Stimulated activated CD8-positive, alpha-beta memory T cell treated with anti-CD3 and anti-CD28 coated beads, Interleukin-15, amount 100 ng/mL, for 48 hours (primary cell): ENCODE data around the gene TPRA1.

ENCODE experiments used
- DNase-seq, 2 donors: peaks; one replicate each; pipeline ENCODE4 v3.0.0-alpha.2; 2020; ENCODE audit warnings: low read depth in 2 of 2

TPRA1 gene

DNA sequence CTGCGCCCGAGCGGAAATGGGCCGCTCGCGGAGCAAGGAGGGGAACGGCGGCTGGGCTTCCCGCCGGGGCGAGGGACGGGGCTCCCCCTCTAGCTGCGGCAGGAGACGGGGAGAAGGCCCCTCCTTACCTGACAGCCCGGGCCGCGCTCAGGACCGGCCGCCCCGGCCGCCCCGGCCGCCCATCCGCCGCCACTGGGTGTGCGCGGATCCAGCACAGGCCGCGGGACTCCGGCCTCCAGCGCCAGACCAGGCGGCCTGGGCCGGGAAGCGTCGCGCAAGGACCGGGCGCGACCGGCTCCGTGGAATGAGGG, 296 bp downstream of the TPRA1 start:
- DNase-seq = peak in 1 of 2 donors; percentile 15

GRCh38 chr3:127589600-127590281, 792 bp downstream of the TPRA1 start:
- no peak for DNase-seq

- DNase-seq = peak in 1 of 2 donors; percentile 15
Observed at GRCh38 chr3:127588806-127589577, 1.5 kb downstream of the TPRA1 start.

GRCh38 chr3:127587876-127588275, 2.7 kb downstream of the TPRA1 start:
- no peak for DNase-seq

DNA sequence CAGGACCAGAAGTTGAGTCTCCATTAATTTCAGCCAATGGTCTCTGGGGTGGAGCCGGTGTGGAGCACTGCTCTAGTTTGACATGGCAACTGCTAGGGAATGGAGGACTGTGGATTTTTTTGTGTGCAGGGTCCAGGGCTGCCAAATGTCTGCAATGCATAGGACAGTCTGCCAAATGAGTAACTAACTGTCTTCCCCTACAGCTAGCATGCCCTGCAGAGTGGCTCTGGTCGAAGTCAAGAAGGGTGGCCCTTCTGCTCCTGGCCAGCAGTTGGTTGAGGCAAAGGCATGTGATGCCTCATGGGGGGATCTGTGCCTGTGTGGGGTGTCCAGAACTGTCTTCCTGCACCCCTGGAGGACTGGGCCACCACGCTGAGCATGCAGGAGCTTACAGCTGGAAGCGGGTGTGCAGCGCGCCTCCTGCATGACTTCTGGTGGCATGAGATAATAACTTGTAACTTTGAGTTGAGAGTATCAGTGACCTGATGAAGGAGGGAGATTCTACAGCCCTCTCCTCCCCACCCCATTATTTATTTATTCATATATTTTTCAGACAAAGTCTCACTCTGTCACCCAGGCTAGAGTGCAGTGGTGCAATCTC, 4.6 kb downstream of the TPRA1 start:
- DNase-seq = no peak

GRCh38 chr3:127585163-127585812, 5.2 kb downstream of the TPRA1 start:
- no peak for DNase-seq

DNA sequence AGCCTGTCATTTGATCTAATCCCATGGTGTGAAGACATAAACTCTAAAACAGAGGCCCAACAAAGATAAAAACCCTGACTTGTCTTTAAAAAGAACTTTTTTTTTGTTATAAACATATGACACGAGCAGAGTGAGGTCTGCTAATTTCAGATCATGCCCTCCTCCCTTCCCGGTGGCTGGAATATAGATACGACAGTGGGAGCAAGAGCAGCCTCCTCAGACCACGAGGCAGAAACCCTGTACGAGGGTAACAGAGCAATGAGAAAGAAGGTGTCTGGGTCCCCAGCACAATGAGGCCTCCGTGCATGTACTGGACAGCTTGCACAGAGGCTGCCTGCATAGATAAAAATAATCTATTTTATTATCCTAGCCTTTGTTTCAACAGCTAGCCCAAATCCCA, 5.8 kb downstream of the TPRA1 start:
- no peak for DNase-seq

- DNase-seq = no peak
Observed at GRCh38 chr3:127580327-127581060, 10.0 kb downstream of the TPRA1 start.

DNA sequence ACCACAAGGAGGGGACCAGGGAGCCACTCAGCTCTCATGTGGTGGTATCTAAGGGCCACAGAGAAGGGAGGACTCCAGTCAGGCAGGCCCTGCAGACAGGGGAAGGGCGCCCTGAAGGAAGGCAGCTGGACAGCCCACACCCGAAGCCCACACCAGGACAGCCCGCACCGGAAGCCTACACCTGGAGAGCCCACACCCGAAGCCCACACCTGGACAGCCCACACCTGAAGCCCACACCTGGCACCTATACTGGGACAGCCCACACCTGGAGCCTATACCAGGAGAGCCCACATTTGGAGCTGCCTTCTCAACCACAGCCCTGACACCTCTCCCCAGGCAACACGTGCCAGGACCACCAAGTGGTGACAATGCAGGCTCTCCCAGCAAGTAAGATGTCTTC, 11.7 kb downstream of the TPRA1 start:
- no peak for DNase-seq

DNA sequence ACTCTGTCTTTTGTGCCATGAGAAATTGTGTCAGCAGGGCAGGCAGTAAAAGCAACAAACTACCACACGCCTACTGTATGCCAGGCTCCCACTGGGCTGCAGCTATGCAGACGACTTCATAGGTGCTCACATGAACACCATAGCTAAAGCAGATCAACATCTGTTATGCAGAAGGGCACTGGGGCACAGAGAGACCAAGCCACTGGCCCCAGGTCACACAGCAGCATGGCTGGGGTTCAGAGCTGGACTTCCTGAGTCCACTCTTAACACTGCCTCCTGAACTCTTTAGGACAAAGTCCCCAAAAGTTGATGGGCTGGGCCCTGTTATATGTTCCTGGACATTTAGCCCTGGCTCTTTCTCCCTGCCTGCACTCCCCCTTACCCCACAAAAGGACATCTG, 12.4 kb downstream of the TPRA1 start:
- no peak for DNase-seq

DNA sequence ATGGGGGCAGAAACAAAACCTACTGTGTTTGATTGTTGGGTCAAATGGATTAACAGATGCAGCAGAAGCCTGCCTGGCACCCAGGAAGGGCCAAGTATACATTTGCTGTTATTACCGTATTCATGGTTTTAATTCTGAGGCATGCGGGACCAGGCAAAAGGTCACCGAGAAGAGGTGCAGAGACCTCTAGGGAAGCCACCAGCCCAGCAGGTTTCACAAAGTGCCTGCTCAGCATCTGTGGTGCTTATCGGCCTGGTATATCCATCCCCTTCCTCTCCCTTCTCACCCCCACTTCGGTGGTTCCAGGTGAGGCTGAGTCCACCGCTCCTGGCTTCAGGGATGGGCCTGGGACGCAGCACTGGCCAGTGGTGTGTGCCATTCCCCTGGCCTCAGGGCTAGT, 13.1 kb downstream of the TPRA1 start:
- DNase-seq = no peak

DNA sequence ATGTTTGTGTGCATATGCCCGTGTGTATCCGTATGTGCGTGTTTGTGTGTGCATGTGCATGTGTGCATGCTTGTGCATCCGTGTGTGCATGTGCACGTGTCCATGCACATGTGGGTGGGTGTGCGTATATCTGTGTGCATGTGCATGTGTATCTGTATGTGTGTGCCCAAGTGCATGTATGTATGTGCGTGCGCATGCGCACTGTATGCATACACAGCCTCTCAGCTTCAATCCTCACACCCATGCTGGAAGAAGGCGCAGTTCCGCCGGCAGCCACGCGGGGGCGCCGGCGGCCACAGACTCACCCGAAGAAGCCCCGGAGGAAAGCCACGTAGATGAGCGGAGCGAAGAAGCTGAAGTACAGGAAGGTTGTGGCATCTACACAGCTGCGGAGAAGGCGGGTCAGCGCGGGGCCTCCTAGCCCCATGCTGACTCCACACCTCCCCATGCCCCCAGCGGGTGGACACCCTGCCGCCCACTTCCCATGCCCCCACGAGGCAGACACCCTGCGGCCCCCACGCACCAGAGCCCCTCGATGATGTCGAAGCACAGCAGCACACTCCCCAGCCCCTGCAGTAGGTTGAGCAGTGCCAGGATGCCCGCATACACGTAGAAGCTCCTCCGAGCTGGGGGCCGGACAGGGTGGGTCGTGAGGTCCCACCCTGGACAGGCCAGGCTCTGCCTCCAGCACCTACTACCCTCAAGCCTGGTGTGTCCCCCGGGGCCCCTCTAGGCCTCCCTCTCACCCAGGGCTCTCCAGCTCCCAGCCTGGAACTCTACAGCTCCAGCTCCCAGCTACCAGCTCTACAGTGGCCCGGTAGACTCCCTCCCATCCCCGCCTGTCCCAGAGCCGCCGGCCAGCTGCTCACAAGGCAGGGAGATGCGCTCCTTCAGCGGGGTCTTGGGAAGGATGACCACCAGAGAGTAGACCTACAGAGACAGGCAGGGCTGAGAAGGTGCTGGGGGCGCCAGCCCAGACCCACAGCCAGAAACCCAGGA, 15.4 kb downstream of the TPRA1 start:
- DNase-seq = peak; percentile 73 to 75

DNA sequence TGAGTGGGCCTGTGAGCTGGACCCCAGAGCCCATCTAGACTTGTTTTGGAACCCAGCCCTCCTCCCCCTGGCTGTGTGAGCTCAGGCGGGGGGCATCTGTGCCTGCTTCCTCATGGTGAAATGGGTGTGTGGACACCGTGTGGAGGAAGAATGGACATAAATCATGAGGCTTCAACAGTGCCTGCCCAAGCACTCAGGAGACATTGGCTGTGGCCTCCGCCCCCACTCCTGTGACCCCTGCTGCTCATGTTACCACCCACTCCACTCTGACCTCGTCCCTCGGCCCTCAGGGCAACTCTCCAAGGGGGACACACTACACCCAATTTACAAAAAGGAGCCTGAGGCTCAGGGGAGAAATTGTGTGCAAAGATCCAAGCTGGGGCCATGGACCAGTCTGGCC, 16.6 kb downstream of the TPRA1 start:
- DNase-seq = no peak

DNA sequence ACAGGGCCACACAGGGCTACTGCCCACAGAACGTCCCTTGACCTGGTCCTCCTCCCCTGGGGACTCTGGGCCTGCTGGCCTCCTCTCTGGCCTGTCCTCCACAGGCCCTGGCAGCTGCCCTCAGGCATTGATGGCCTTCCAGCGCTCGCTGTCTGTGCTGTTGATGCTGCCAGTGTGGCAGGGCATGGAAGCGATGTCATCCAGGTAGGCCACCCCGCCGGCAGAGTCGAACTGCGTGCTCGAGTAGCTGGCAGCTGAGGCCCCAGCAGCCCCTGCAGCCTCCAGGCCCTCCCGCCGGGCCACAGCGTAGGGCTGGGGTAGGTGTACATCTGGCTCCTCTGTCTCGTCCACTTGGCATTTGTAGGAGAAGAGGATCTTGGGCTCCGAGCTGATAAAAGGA, 17.1 kb downstream of the TPRA1 start:
- DNase-seq = no peak

DNA sequence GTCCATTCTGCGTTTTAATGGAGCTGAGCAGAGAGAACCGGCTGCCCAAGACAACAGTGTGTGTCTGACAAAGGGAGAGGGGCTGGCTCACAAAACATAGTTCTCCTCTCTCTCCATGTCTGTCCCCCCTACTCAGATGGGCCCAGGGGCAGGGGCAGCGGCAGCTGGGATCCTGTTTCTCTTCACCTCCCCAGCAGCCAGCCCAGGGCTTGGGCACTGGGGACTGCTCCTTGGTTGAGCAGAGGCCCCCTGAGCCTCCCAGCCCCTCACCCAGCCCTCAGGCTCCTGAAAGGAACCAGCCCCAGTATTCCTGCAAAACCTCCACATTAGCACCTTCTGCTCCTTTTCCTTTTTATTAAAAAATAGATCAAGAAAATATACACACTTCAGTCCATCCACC, 17.8 kb downstream of the TPRA1 start:
- no peak for DNase-seq

DNA sequence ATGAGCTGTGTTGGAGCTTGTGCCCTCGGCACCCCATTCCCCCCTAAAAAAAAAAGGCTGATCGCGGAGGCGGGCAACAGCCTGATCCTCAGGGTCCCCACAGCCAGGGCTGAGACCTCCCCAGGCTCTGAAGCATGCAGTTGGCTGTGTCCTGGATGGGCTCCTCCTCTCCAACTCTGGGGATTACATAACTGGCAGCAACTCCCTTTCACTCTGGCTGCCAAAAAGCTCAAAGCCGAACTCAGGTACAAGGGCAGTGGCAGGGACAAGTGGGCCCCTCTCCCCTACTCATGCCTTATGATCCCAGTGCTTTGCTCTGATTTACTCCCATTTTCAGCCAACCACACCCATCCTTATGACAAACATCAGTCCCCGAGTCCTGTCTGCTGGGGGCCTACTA, 18.3 kb downstream of the TPRA1 start:
- DNase-seq = no peak

DNA sequence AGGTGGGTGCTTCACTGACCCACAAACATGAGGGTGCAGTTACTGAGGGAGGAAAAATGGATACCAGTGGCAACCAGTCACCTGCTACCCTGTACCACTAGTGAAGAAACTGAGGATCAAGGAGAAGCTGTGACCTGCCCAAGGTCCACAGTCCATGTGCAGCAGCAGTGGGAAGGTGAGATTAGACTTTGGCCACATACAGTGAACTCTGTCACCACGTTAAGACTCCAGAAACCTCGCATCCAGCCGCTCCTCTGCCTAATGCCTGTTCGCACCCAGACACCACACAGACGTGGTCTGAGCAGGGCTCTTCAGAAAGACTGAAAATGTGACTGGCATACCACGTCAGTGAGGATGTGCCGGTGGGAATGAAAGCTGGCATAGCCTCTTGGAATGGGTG, 20.0 kb downstream of the TPRA1 start:
- DNase-seq = no peak

DNA sequence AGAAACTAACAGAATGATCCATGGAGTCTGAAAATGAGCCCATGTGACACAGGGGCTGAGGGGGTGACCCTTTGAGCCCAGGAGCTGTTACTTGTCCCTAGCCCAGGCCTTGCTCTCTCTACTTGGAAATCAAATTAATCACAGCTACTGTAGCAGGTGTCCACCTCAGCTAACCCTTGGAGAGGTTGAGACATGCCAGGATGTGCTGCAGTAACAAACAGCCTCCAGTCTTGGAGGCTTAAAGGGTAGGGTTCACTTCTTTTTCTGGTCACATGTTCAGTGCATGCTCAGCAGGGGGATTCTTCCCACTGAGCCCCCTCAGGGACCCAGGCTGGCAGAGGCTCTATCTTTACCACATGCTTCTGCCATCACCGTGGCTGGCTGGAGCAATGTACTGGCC, 21.4 kb downstream of the TPRA1 start:
- no peak for DNase-seq

DNA sequence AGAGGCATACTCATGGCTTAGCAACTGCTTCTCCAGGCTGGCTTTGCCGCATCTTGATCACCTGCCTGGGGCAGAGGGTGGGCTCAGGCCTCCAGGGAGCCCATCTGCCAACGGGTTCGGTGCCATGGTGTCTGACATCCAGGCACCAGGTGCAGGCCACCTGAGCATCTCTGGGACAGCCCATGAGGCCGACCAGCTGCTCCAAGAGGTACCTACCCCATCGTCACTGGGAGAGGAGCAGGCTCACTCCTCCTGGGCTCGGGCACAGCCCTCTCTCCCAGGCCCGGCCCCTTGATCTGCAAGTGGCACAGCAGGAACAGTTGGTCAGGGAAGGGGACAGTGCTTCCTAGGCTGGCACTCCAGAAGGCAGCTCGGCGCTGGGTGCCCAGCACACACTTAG, 21.9 kb downstream of the TPRA1 start:
- DNase-seq = no peak

GRCh38 chr3:127566833-127567232, 23.7 kb downstream of the TPRA1 start:
- DNase-seq = no peak

DNA sequence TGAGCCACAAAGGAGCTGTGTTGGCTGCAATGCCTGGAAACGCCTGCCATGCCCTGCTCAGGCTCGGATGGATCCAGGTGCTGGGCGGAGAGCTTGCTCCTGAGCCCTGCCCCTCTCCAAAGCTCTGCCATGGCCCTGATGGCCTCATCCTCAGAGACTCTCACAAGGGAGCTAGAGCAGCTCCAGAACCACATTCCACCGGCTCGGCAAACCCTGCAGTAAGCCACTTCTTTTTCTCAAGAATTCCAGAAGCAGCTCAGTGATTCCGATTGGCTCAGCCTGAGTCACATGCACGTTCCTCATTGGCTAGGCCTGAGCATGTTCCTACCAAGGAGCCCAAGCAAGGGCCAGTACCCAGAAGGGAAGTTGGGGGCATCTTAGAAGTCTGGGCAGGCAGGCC, 24.8 kb downstream of the TPRA1 start:
- no peak for DNase-seq
